HG03025 (cell line): ENCODE results near the gene MB21D2.
"Not testable (repeated sequence)": the region's sequence is repeated elsewhere in the genome, so short reads cannot be mapped to it uniquely, and the experiment has no call there.

Experiments
- ATAC-seq: cut with Tn5 transposase; IDR thresholded peaks from one replicate; pipeline ENCODE4 v1.9.1; 2021; ENCODE audit warnings: mild to moderate bottlenecking, moderate library complexity; ENCODE audit not compliant: unreplicated experiment, low FRiP score

The MB21D2 gene, protein sequence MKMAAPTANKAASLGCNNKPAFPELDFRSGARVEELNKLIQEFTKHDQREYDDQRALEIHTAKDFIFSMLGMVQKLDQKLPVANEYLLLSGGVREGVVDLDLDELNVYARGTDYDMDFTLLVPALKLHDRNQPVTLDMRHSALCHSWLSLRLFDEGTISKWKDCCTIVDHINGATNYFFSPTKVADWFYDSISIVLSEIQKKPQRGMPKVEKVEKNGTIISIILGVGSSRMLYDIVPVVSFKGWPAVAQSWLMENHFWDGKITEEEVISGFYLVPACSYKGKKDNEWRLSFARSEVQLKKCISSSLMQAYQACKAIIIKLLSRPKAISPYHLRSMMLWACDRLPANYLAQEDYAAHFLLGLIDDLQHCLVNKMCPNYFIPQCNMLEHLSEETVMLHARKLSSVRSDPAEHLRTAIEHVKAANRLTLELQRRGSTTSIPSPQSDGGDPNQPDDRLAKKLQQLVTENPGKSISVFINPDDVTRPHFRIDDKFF

DNA sequence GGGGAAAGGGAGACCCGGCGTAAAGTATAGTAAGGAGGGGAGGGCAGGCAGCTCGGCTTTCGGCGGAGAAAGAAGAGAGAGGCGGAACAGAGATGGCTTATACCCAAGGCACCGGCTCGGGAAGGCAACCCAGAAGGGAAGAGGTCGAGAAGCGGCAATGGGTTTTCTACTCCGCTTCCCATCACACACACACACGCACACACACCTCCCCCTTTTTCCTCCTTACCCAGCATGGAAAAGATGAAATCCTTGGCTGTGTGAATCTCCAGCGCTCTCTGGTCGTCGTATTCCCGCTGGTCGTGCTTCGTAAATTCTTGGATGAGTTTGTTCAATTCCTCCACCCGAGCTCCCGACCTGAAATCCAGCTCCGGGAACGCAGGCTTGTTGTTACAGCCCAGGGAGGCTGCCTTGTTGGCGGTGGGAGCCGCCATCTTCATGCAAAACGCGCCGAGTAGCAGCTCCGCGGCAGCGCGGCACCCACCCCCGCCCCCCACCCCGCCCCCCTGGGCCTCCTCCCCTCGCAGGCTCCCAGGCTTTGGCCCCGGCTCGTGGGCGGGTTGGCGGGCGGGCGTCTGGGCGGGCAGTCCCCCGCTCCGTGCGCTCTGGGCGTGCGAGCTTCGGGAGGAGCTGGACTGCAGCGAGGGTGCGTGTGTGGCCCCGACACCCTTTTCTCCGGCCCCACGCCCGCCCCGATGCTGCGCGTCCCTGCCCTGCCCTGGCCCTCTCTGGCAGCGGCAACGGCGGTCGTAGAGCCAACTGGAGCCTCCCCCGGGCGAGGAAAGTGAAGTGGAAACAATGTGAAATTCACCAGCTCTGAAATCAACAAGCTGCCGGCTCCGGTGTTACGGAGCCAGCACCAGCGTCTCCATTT is at the start of gene MB21D2:
Gene MB21D2, minus strand, starts transcription at position 453 of the 871 bp plus-strand sequence. Its CDS starts 16 bp downstream, at position 437.
- peak; percentile 60 for ATAC-seq

DNA sequence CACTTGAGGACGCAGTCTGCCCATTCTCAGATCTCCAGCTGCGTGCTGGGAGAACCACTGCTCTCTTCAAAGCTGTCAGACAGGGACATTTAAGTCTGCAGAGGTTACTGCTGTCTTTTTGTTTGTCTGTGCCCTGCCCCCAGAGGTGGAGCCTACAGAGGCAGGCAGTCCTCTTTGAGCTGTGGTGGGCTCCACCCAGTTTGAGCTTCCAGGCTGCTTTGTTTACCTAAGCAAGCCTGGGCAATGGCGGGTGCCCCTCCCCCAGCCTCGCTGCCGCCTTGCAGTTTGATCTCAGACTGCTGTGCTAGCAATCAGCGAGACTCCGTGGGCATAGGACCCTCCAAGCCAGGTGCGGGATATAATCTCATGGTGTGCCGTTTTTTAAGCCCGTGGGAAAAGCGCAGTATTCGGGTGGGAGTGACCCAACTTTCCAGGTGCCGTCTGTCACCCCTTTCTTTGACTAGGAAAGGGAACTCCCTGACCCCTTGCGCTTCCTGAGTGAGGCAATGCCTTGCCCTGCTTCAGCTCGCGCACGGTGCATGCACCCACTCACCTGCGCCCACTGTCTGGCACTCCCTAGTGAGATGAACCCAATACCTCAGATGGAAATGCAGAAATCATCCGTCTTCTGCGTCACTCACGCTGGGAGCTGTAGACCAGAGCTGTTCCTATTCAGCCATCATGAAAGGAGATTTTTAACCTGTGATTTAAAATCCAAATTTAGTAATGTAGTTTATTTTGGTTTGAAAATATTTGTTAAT is 47.5 kb upstream of the MB21D2 start:
- not testable (repeated sequence) for ATAC-seq

DNA sequence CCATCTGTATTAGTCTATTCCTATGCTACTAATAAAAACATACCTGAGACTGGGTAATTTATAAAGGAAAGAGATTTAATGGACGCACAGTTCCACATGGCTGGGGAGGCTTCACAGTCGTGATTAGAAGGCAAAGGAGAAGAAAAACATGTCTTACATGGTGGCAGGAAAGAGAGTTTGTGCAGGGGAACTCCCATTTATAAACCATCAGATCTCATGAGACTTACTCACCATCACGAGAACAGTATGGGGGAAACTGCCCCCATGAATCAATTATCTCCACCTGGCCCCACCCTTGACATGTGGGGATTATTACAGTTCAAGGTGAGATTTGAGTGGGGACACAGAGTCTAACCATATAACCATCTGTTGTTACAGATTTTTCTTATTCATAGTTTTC is 42.1 kb upstream of the MB21D2 start:
- no peak for ATAC-seq

DNA sequence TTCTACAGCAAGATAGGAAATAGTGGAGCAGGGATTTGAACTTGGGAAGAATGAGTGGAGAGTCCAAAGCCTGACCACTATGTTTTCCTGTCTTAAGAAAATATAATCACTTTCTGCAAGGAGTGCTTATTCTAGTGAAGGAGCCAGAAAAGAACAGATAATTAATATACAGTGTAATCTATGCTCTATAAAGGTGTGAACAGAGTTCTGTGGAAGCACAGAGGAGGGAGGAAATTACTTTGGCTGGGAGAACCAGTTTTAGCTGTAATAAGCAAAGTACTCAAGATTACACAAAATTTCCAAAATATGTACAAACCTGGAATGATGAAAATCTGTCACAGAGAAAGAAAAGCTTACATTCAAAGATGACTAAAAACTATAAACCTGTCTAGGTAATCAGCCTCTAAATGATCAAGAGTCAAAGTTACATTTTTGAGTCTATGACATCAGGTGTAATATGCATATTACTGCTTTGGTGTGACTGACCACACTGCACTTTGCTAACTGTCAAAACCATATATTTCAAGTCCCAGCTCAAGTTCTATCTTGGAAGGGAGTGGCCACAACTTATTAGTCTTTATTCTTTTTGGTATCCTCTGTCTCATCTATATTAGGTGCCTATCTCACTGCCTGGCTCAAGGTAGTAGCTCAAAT is 40.7 kb upstream of the MB21D2 start:
- no peak for ATAC-seq

DNA sequence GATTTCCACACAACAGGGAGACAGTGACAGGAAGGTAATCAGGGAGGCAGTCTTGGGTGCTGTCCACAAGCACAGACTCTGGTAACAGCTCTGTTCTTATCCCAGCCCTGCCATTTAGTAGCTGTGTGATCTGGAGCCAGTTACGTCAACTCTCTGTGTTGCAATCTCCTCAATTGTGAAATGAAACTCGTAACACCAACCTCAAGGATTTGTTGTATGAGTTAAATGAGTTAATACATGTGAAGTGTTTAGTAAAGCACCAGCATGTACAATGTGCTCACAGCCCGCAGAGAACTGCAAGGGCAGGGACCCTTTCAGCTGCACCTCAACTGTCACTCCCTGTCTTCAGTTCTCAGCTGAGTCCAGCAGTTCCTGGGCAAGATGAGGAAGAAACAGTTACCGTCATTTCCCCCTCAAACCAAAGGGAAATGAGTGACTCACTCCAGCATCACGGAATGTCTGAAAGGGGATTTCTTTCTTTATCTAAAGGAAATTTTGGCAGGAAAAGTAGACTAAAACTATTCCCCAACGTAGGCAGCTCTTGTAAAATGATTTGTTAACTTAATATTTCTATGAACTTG is 39.9 kb upstream of the MB21D2 start:
- no peak for ATAC-seq

DNA sequence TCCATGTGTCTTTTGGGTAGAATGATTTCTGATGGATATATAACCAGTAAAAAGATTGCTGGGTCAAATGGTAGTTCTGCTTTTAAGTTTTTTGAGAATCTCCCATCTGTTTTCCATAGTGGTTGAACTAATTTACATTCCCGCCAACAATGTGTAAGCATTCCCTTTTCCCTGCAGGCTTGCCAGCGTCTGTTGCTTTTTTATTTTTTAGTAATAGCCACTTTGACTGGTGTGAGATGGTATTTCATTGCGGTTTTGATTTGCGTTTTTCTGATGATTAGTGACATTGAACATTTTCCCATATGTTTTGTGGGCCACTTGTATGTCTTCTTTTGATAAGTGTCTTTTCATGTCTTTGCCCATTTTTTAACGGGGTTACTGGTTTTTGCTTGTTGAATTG is 36.3 kb upstream of the MB21D2 start:
- ATAC-seq, result no peak

DNA sequence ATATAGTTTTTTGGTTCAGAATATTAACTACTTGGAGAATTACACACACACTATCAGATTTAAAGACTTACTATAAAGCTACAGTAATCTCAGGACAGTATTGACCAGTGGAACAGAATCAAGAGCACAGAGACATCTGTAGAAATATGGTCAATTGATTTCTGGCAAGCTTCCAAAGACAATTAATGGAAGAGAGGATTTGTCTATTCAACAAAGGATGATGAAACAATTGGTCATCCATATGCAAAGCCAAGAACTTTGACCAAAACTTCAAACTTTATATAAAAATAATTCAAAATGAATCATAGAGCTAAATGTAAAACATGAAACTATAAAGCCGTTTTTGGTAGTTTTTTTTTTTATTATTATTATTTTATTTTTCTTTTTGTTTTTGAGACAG is 29.8 kb upstream of the MB21D2 start:
- ATAC-seq, result no peak

DNA sequence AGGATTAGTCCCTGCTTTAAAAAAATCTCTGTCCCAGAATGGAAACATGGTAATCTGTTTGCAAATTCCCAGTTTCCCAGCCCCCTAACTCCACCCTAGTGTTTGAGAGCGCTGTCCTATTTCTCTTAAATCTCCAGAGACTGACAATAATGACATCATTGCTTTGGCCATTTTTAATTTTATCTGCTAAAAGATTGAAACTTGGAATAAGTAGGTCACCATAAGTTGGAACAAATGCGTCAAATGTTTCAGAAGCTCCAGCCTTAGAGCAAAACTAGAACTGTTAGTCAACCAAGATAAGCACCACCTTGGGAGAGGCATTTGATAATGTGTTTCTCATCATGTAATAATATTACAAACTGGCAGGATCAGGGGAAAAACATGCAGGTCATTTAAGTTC is 25.7 kb upstream of the MB21D2 start:
- no peak for ATAC-seq

DNA sequence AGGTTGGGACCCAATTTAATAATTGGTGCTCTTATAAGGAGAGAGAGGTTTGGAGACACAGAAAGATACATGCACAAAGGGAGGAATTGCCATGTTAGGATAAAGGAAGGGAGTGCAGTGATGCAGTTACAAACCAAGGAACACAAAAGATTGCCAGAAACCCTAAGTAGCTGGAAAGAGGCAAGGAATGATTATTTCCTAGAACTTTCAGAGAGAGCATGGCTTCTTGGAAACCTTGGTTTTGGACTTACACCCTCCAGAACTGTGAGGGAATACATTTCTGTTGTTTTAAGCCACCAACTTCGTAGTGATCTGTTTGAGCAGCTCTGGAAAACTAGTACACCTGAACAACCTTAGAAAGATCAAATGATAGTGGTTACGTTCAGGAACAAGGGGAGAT is 25.0 kb upstream of the MB21D2 start:
- ATAC-seq, result no peak

DNA sequence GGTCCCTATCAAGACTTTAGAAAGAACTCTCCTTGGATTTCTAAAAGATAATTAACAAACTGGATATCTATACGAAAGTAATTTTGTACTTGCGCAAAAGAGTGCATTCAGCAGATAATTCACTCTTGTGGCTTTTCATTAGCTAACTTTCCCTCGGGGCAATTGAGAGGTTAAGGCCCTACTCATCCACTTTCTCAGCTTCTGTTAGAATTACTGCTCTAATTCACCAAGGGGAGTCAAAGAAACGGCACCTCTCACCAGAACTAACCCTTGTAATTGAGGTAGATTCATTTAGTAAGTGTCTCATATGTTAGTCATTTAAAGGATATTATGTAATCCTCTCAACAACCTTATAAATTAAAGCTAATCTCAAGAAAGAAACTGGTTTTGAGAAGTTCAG is 22.5 kb upstream of the MB21D2 start:
- ATAC-seq, result no peak

DNA sequence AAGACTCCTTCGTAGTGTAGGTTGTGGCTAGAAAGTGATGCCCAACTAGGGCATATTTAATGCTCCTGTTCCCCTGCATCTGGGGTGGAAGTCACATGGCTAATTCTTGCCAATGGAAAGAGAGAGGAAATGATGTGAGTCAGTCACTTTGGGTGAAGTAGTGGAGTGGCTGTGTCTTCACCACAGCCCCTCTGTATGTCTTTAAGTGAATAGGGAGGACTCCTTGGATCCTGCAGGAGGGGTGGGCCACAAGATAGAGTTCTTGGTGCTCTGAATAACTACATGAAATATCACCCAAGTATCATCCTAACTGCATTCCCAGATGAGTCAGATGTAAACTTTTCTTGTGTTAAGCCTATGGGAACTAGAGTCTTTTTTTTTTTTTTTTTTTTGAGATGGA is 17.8 kb upstream of the MB21D2 start:
- no peak for ATAC-seq

DNA sequence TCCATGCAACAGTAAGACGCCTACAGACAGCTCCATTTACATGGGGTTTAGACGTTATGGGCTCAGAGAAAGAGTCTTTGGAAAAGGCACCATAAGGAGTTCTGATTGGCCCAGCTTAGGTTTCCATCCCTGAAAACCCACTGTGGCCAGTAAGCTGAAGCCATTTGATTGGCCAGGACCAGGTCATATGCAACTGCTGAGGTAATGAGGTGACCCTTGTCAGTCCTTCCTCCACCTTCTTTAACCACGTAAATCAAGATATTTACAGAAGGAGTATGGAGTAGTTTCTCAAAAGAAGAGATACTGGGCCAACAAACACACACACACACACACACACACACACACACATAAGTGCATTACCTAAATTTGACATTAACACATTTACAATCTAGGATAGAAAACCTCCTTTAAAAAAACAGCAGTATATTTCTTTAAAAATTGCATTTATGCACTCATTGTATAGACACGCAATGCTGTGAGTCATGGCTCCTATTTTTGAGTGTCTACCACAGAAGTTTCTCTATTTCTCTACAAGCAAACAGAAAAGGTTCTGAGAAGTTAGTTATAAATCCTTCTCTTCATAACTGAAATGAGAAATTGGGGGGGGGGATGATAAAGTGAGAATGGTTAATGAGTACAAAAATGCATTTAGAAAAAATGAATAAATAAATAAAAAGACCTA is 16.3 kb upstream of the MB21D2 start:
- no peak for ATAC-seq

DNA sequence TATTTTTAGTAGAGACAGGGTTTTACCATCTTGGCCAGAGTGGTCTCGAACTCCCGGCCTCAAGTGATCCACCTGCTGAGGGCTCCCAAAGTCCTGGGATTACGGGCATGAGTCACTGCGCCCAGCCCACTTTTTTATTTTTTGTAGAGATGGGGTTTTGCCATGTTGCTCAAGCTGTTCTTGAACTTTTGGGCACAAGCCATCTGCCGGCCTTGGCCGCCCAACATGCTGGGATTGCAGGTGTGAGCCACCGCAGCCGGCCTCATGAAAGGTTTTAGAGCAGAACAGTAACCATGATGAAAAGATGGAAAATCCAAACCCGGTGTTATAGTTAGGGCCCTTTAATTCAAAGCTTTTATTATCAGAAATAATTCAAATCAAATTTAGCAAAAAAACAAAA is 15.6 kb upstream of the MB21D2 start:
- no peak for ATAC-seq

DNA sequence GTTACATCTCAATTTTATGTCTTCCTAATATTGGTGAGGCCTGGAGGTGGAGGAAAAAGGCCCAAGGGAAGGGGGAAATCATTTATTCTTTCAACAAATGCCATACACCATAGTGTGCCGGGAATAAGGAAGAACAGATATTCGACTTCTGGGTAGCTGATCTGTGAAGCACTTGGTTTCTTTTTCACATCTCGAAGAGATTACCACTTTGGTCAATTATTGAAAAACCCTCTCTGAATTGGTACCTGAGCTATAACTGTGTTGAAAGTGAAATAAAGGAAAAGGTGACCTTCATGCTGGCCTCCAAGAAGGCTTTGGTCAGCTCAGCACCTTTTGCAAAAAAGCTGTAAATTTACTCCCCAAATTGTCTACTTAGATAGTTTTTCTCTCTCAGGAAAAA is 14.2 kb upstream of the MB21D2 start:
- no peak for ATAC-seq

DNA sequence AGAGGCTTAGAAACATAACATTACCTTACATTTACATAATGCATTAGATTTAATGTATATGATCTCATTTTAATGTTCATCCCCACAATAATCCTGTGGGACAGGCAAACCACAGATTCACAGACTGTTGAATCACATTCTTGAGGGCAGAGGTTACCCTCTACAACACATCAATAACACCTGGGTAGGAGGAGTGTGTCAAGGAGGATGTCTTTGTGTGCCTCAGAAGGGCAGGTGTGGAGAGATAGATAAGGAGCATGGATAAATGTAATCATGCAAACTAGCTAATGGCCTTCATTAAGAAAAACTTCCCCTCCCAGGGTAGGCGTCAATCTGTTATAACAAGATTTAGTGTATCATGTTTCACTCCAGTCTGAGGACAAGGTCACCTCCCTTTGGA is 12.9 kb upstream of the MB21D2 start:
- ATAC-seq, result no peak

DNA sequence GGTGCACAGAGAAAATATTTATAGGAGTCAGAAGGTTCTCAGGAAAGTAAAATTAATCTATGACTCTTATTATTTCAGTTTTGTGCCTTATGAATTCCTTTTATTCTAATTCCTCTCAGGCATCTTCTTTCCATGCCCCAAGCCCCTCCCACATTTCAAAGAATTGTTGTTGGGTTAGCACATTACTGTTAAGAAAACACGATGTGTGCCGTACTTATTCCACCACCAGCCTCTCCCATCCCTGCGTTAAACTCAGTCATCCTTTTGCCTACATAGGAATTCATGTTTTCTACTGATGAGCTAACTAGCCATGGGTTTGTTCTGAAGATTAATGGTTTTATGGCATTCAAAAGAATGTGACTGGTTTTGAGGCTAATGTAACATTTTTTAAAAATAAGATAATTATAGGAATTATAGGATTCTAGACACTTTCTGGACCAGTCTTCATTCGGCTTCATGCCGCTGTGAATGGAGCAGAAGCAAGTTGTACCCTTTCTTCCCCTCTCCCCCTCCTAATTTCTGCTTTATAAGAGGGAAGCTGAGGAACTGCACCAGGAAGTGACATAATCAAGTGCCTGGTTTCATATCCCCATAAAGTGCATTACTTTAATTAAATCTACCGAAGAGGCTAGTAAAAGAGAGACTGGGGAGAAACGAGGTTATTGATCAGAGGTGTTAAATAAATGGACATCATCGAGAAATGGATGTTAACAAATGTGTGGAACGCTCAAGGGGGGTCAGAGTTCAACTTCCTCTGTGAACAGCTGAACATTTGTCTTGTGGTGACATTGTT is 12.3 kb upstream of the MB21D2 start:
- ATAC-seq, result no peak

DNA sequence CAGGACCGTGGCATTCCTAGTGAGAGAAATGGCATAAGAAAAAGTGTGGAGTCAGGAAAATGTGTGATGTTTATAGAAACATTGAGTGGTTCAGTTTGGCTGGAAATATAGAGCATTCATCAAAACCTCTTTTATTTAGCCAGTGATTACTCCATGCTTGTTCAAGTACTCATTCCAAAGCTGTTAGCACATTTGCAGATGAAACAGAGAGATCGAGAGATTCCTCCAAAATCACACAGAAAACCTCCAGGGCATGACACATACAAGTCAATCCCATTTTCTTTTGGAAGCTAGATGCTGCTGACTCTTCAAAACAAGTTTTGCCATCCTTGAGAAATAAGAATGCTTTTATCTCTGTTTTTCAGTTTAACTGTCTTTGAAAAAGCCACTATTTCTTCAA is 11.5 kb upstream of the MB21D2 start:
- no peak for ATAC-seq

DNA sequence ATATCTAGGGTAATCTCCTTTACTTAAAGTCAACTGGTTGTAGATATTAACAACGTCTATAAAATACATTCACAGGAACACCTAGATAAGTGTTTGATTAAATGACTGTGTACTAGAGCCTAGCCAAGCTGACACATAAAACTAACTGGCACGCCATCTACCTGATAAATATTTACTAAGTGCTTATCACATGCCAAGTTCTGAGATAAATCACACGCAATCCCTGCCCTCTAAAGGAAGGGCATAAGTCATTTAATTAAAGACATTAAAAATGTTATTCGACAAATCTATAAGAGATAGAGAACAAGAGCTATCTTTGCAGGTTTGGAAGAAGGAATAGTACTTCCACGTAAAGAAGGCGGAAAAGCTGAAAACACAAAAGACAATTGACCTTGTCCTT is 11.1 kb upstream of the MB21D2 start:
- no peak for ATAC-seq

DNA sequence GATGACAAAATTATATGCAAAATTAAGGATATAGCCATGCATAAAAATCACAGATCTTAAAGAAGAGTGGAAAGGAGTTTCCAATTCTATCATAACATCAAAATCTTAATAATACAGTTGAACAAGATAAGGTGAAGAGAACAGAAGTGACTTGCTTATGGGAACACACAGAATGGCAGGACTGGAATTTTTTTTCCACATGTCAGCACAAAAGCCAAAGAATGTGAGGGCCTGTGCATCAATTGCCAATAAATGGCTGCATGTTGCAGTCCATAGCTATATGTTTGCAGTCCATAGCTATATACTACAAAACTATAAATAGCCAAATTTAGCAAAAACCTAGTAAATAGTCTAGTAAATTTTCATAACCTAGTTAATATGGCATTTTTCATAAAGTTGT is 10.4 kb upstream of the MB21D2 start:
- no peak for ATAC-seq
